GM23248 (cell line): ENCODE data around the gene RPS19. TPM values are rescaled to one million over a fixed set of nuclear protein-coding genes. Genes with fewer than 3 reads are reported as not detected.

Experiments used
- DNase-seq: peaks from one replicate; pipeline ENCODE4 v3.0.0-alpha.2; 2015
- H2AFZ ChIP-seq: fragments of 200-600 bp; sonication (generic); 2 replicates; pipeline ENCODE4 v1.6.1; 2016; ENCODE audit warnings: antibody characterized with exemption
- H3F3A ChIP-seq: fragments of 200-600 bp; sonication (generic); 2 replicates; pipeline ENCODE4 v1.6.1; 2016; ENCODE audit warnings: mild to moderate bottlenecking, antibody characterized with exemption, mixed run types; ENCODE audit not compliant: insufficient read depth
- H3K27ac ChIP-seq: fragments of 200-600 bp; sonication (generic); 2 replicates; pipeline ENCODE4 v1.5.1; 2016; ENCODE audit warnings: mild to moderate bottlenecking
- H3K27me3 ChIP-seq: fragments of 200-600 bp; sonication (generic); replicated peaks from 2 replicates; pipeline ENCODE4 v1.6.1; 2016; ENCODE audit warnings: mild to moderate bottlenecking; ENCODE audit not compliant: insufficient read depth
- H3K36me3 ChIP-seq: fragments of 200-600 bp; sonication (generic); 2 replicates; pipeline ENCODE4 v1.6.1; 2016; ENCODE audit warnings: low read depth, mild to moderate bottlenecking
- H3K4me1 ChIP-seq: fragments of 200-600 bp; sonication (generic); 2 replicates; pipeline ENCODE4 v1.6.1; 2016; ENCODE audit warnings: mild to moderate bottlenecking; ENCODE audit not compliant: insufficient read depth
- H3K4me2 ChIP-seq: fragments of 200-600 bp; sonication (generic); one replicate; pipeline ENCODE4 v1.6.1; 2016; ENCODE audit warnings: mild to moderate bottlenecking; ENCODE audit not compliant: unreplicated experiment
- H3K4me3 ChIP-seq: fragments of 200-600 bp; sonication (generic); 2 replicates; pipeline ENCODE4 v1.5.1; 2016; ENCODE audit warnings: mild to moderate bottlenecking
- H3K79me2 ChIP-seq: fragments of 200-600 bp; sonication (generic); 2 replicates; pipeline ENCODE4 v1.6.1; 2016; ENCODE audit warnings: mild to moderate bottlenecking; ENCODE audit not compliant: insufficient read depth
- H3K9ac ChIP-seq: fragments of 200-600 bp; sonication (generic); 2 replicates; pipeline ENCODE4 v1.6.1; 2016; ENCODE audit warnings: mild to moderate bottlenecking
- H3K9me2 ChIP-seq: fragments of 200-600 bp; sonication (generic); 2 replicates; pipeline ENCODE4 v1.6.1; 2016; ENCODE audit warnings: mixed run types, mild to moderate bottlenecking, moderate library complexity; ENCODE audit not compliant: insufficient read depth
- H3K9me3 ChIP-seq: fragments of 200-600 bp; sonication (generic); one replicate; pipeline ENCODE4 v1.6.1; 2017; ENCODE audit warnings: low read depth
- H4K20me1 ChIP-seq: fragments of 200-600 bp; sonication (generic); 2 replicates; pipeline ENCODE4 v1.6.0; 2016; ENCODE audit not compliant: insufficient read depth
- EZH2 ChIP-seq: fragments of 200-600 bp; sonication (generic); IDR thresholded peaks from 2 replicates; pipeline ENCODE4 v1.6.1; 2018; ENCODE audit warnings: antibody characterized with exemption, mild to moderate bottlenecking; ENCODE audit not compliant: insufficient read depth, poor library complexity, severe bottlenecking
- EZH2phosphoT487 ChIP-seq: fragments of 200-600 bp; sonication (generic); IDR thresholded peaks from 2 replicates; pipeline ENCODE4 v1.6.1; 2018; ENCODE audit warnings: antibody characterized with exemption, moderate library complexity, mild to moderate bottlenecking, low read depth; ENCODE audit not compliant: insufficient read depth
- WGBS, 2 experiments: methylation state at CpG; one replicate each; pipeline ENCODE4 v1.1.6; 2015 to 2017; ENCODE audit warnings: low lambda C conversion rate in 2 of 2, low coverage in 1 of 2; ENCODE audit errors: missing lambda C conversion rate in 2 of 2; 5-methylcytosine and 5-hydroxymethylcytosine counted together
- in situ Hi-C: fragments of 300-500 bp; cut with MboI; formaldehyde crosslinking; loops from 2 replicates; pipeline ENCODE4 v1.15.0; 2020
- polyA plus RNA-seq: library from polyadenylated mRNA; unstranded; fragments of >200 nt; fragmentation: Nextera tagmentation; extraction: Ambion mirVana; gene quantifications from 2 replicates; pipeline ENCODE4 v1.2.1, GENCODE V29; 2016
- total RNA-seq: library from RNA; depleted of rRNA; stranded (reverse); fragments of >200 nt; shearing (Covaris generic); gene quantifications from 2 replicates; pipeline ENCODE4 v1.2.3, GENCODE V29; 2014

The RPS19 gene
- total and polyA plus RNA-seq, 2 experiments from 2014 or later: 881 to 2,316 TPM

DNA sequence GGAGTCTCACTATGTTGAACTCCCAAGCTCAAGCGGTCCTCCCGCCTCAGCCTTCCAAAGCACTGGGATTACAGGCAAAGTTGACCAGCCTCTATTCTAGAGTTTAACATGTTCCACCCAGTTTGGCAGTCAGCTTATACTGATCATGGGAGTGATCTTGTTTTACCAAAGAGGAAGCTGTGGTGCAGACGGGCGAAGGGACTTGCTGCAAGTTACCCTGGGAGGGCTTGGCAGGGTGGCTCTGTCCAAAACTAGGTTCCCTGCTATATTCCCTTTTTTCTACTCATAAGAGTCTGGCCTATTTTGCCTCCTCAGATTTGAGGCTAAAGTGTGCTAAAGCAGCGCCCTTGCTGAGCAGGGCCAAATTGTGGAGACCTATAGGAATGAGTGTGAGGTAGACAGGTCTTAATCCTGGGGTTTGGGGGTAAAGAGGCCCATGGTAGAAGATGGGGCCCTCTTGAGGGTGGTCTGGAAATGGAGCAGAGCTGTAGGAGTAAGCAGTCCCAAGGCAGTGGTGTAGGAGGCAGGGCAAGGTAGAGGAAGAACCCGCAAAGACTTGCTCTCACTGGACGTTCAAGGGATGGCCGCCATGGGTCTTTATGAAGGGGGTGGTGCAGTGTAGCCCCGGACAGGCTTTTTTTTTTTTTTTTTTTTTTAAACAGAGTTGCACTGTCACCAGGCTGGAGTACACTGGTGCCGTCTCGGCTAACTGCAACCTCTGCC is 3.3 kb downstream of the RPS19 start:
- in situ Hi-C loops: no loop called here
- Histone ChIP-seq H3K9me2 (no peaks in the 10 kb centered on the region), H3K9me3 (no peaks in the 10 kb centered on the region), H3K27ac (no peak overlapping the region), H4K20me1 (0 out of 2 replicates have a peak, but pooled peaks cover 19% of the 10 kb centered on the region), H3K79me2 (peaks cover 83% of the 10 kb centered on the region), H2AFZ (no peak overlapping the region), H3K36me3 (peaks cover 64% of the 10 kb centered on the region), H3F3A (peaks cover 67% of the 10 kb centered on the region), H3K4me1 (peaks cover 30% of the 10 kb centered on the region), H3K9ac (peak overlapping the region; percentile 99), H3K4me3 (no peak overlapping the region), H3K4me2 (peak overlapping the region; percentile 47), H3K27me3 (no peaks in the 10 kb centered on the region)
- no peak for DNase-seq
- WGBS, 2 experiments: 83 to 87% methylated on average over 11 of the region's 11 CpGs
- TF ChIP-seq EZH2phosphoT487: no peak
- no peak for TF ChIP-seq EZH2

- H3K9ac ChIP-seq: peak overlapping the region; percentile 12; the same call in 1 of the 2 replicates
- in situ Hi-C loops: no loop called here
- H2AFZ ChIP-seq: no peak overlapping the region
- H3K9me2 ChIP-seq: no peaks in the 10 kb centered on the region
- H4K20me1 ChIP-seq: peaks cover 28% of the 10 kb centered on the region; the same call in 1 of the 2 replicates
- no peak overlapping the region for H3K4me3 ChIP-seq
- H3K27ac ChIP-seq: no peak overlapping the region
- WGBS, 2 experiments: 80% methylated on average over 5 of the region's 5 CpGs
- peaks cover 73% of the 10 kb centered on the region for H3F3A ChIP-seq
- no peak for DNase-seq
- H3K36me3 ChIP-seq: peaks cover 72% of the 10 kb centered on the region
- peaks cover 86% of the 10 kb centered on the region for H3K79me2 ChIP-seq
- peaks cover 27% of the 10 kb centered on the region for H3K4me1 ChIP-seq
- no peaks in the 10 kb centered on the region for H3K9me3 ChIP-seq
- no peak overlapping the region for H3K4me2 ChIP-seq
- TF ChIP-seq EZH2phosphoT487 (no peak), EZH2 (no peak)
- H3K27me3 ChIP-seq: no peaks in the 10 kb centered on the region
These were observed 4.3 kb downstream of the RPS19 start for GRCh38 chr19:41864374-41864773.

- Histone ChIP-seq H3K27me3 (no peaks in the 10 kb centered on the region), H3K4me2 (no peak overlapping the region), H3K9me3 (no peaks in the 10 kb centered on the region), H3K27ac (no peak overlapping the region; the same call in 1 of the 2 replicates), H2AFZ (no peak overlapping the region), H3K4me1 (peaks cover 23% of the 10 kb centered on the region), H3F3A (peaks cover 85% of the 10 kb centered on the region), H3K4me3 (no peak overlapping the region), H4K20me1 (peaks cover 28% of the 10 kb centered on the region; the same call in 1 of the 2 replicates), H3K36me3 (peaks cover 78% of the 10 kb centered on the region), H3K79me2 (peaks cover 74% of the 10 kb centered on the region), H3K9ac (peak overlapping the region; percentile 29), H3K9me2 (no peaks in the 10 kb centered on the region)
- in situ Hi-C loops: no loop called here
- TF ChIP-seq EZH2 (no peak), EZH2phosphoT487 (no peak)
- 81 to 87% methylated on average over 3 of the region's 3 CpGs for WGBS, 2 experiments
- no peak for DNase-seq
These were observed 6.2 kb downstream of the RPS19 start for GRCh38 chr19:41866284-41866683.

GRCh38 chr19:41868120-41868988 is 8.3 kb downstream of the RPS19 start:
- peaks cover 64% of the 10 kb centered on the region for H3K36me3 ChIP-seq
- DNase-seq: no peak
- peaks cover 19% of the 10 kb centered on the region; the same call in 1 of the 2 replicates for H4K20me1 ChIP-seq
- H3K4me1 ChIP-seq: 0 out of 2 replicates have a peak, but pooled peaks cover 2% of the 10 kb centered on the region
- TF ChIP-seq EZH2phosphoT487 (no peak), EZH2 (no peak)
- no peak overlapping the region for H3K27ac ChIP-seq
- H3K27me3 ChIP-seq: no peaks in the 10 kb centered on the region
- H3K9me2 ChIP-seq: no peaks in the 10 kb centered on the region
- H3K9me3 ChIP-seq: no peaks in the 10 kb centered on the region
- H3K9ac ChIP-seq: peak overlapping the region; percentile 34
- peaks cover 90% of the 10 kb centered on the region for H3F3A ChIP-seq
- 84 to 85% methylated on average over 10 of the region's 10 CpGs for WGBS, 2 experiments
- H3K79me2 ChIP-seq: peaks cover 54% of the 10 kb centered on the region
- in situ Hi-C loops: no loop called here
- no peak overlapping the region for H2AFZ ChIP-seq
- H3K4me2 ChIP-seq: no peak overlapping the region
- no peak overlapping the region for H3K4me3 ChIP-seq
